GM18907 (cell line): ENCODE measurements around the gene THUMPD1.
"Not testable (repeated sequence)": the region's sequence is repeated elsewhere in the genome, so short reads cannot be mapped to it uniquely, and the experiment has no call there.

Experiments used
- ATAC-seq: cut with Tn5 transposase; IDR thresholded peaks from one replicate; pipeline ENCODE4 v1.9.1; 2021; ENCODE audit warnings: mild to moderate bottlenecking, moderate library complexity; ENCODE audit not compliant: unreplicated experiment

THUMPD1 gene

GRCh38 chr16:20701692-20702091 is 39.9 kb downstream of the THUMPD1 start:
- ATAC-seq = not testable (repeated sequence)

GRCh38 chr16:20696618-20697017 is 45.0 kb downstream of the THUMPD1 start:
- ATAC-seq = no peak

GRCh38 chr16:20695024-20695423 is 46.6 kb downstream of the THUMPD1 start:
- ATAC-seq = no peak

- ATAC-seq = not testable (repeated sequence)
Measured at GRCh38 chr16:20694096-20694495, 47.5 kb downstream of the THUMPD1 start.

GRCh38 chr16:20689668-20690067 is 52.0 kb downstream of the THUMPD1 start:
- no peak for ATAC-seq

- ATAC-seq = no peak
Measured at GRCh38 chr16:20683812-20684211, 57.8 kb downstream of the THUMPD1 start.
